ENCODE measurements around the gene CHAD. TPM values are rescaled to one million over a fixed set of nuclear protein-coding genes. Genes with fewer than 3 reads are reported as not detected.

CHAD gene
- total RNA-seq, 1 experiment from 2014 or later = 0.09 TPM

DNA sequence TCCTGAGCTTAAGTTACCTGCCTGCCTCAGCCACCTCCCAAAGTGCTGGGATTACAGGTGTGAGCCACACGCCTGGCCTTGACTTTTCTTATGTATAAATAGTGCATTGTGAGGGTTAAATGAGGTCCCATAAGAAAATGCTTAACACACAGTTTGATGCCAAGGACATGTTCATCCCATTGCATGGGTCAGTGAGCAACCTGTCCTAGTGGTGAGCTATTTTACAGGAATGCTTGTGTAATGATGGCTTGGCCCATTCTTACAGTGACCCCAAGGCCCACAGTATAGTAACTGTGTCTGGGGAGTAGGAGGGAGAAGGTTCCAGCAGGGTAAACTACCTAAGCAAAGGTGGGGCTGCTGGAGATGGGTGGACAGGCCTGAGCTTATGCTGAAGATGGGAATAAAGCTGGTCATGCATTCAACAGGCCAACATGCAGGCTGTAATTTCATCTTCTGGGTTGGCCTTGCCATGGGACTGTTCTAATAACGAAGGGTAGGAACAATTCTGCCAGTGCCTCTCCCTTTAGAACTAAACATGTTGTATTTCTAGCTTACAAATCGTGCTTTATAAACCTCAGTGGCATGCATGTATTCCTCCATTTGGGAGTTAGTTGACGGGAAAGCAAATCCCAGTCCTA, 36.4 kb downstream of the CHAD start:
- no peak overlapping the region for H3K27ac Mint-ChIP-seq
- H3K4me3 Mint-ChIP-seq = no peak overlapping the region
- H3K4me1 Mint-ChIP-seq = peaks cover 15% of the 10 kb centered on the region
- no peaks in the 10 kb centered on the region for H3K36me3 Mint-ChIP-seq
- ChIA-PET CTCF (interaction anchor here (0.9 to 2.1 kb wide), 4 partner anchors 35 to 71 kb away, joined by 3 to 16 read pairs (median 4); partner anchors contain the start of gene LRRC59), POLR2A (no interaction called here)
- H3K27me3 Mint-ChIP-seq (ENCODE audit: low read depth) = no peaks in the 10 kb centered on the region
- H3K9me3 Mint-ChIP-seq = no peaks in the 10 kb centered on the region
- ATAC-seq (peak; percentile 48; the same call in 1 of the 2 replicates), DNase-seq (ENCODE audit: low spot score) (no peak)
- TF ChIP-seq CREB1 (CRISPR knock-in tag; IDR thresholded peaks at IDR 0.05) = no peak
- no peak for TF ChIP-seq ETV6 (CRISPR knock-in tag; IDR thresholded peaks at IDR 0.05)
- TF ChIP-seq ZNF232 (CRISPR knock-in tag; IDR thresholded peaks at IDR 0.05) = no peak
- TF ChIP-seq ZNF317 (CRISPR knock-in tag; IDR thresholded peaks at IDR 0.05; ENCODE audit: borderline replicate concordance, low read depth) = no peak
- no peak for TF ChIP-seq ZBTB21 (CRISPR knock-in tag; IDR thresholded peaks at IDR 0.05; ENCODE audit: borderline replicate concordance)
- TF ChIP-seq, protein P1, sequence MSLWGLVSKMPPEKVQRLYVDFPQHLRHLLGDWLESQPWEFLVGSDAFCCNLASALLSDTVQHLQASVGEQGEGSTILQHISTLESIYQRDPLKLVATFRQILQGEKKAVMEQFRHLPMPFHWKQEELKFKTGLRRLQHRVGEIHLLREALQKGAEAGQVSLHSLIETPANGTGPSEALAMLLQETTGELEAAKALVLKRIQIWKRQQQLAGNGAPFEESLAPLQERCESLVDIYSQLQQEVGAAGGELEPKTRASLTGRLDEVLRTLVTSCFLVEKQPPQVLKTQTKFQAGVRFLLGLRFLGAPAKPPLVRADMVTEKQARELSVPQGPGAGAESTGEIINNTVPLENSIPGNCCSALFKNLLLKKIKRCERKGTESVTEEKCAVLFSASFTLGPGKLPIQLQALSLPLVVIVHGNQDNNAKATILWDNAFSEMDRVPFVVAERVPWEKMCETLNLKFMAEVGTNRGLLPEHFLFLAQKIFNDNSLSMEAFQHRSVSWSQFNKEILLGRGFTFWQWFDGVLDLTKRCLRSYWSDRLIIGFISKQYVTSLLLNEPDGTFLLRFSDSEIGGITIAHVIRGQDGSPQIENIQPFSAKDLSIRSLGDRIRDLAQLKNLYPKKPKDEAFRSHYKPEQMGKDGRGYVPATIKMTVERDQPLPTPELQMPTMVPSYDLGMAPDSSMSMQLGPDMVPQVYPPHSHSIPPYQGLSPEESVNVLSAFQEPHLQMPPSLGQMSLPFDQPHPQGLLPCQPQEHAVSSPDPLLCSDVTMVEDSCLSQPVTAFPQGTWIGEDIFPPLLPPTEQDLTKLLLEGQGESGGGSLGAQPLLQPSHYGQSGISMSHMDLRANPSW (CRISPR knock-in tag; conservative IDR thresholded peaks at IDR 0.05; ENCODE audit: low read depth) = no peak
- TF ChIP-seq ATF1 (CRISPR knock-in tag; IDR thresholded peaks at IDR 0.05) = no peak
- no peak for TF ChIP-seq FOXP1 (CRISPR knock-in tag; IDR thresholded peaks at IDR 0.05; ENCODE audit: borderline replicate concordance)
- TF ChIP-seq ZNF416 (CRISPR knock-in tag; IDR thresholded peaks at IDR 0.05) = no peak
- no peak for TF ChIP-seq SOX15 (CRISPR knock-in tag; IDR thresholded peaks at IDR 0.05)
- TF ChIP-seq ZNF138 (CRISPR knock-in tag; conservative IDR thresholded peaks at IDR 0.05) = no peak
- TF ChIP-seq HMGA2 (CRISPR knock-in tag; IDR thresholded peaks at IDR 0.05) = no peak
- no peak for TF ChIP-seq ZNF219 (CRISPR knock-in tag; IDR thresholded peaks at IDR 0.05; ENCODE audit: borderline replicate concordance)
- TF ChIP-seq SP1 (CRISPR knock-in tag; conservative IDR thresholded peaks at IDR 0.05) = no peak

DNA sequence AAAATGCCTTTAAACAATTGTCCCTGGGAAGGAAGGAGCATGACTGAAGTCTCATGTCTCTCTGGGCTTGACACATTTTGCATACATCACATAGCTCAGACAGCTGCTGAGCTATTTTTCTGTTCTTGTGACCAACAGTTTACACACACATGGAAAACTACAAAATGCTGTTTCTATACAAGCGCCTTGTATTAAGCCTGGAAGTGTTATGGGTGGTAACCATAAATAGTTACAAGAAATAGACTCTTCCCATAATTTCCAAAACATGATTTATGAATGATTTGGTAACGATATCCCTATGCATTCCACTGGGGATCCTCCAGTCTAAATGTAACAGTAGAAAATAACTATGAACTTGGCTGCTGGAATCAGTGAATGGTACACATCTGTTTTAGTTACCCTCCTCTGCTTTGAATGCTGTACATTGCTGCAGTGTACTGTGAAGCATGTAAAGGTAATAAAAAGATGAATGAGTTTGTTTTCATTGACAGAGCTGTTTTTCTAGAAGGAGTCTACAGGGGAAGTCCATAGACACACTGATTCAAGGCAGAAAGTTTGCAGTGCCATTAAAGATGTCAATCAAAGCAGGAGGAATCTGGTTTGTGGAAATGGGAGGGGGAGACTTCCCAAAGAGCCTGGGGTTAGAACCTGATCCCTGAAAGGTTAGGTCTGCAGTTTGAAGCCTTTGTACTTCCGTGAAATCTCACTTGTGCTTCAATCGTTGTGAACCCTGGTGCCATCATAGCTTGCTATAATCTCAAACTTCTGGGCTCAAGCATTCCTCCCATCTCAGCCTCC, 37.7 kb downstream of the CHAD start:
- Mint-ChIP-seq H3K36me3 (no peaks in the 10 kb centered on the region), H3K9me3 (no peaks in the 10 kb centered on the region), H3K27me3 (ENCODE audit: low read depth) (no peaks in the 10 kb centered on the region), H3K4me3 (no peak overlapping the region), H3K27ac (no peak overlapping the region), H3K4me1 (peaks cover 22% of the 10 kb centered on the region)
- TF ChIP-seq, protein P2, sequence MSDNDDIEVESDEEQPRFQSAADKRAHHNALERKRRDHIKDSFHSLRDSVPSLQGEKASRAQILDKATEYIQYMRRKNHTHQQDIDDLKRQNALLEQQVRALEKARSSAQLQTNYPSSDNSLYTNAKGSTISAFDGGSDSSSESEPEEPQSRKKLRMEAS (CRISPR knock-in tag; IDR thresholded peaks at IDR 0.05) = no peak
- TF ChIP-seq ZNF232 (CRISPR knock-in tag; IDR thresholded peaks at IDR 0.05) (no peak), RORB (CRISPR knock-in tag; IDR thresholded peaks at IDR 0.05) (no peak), E2F4 (CRISPR knock-in tag; IDR thresholded peaks at IDR 0.05; ENCODE audit: borderline replicate concordance, low read depth) (no peak), OVOL2 (CRISPR knock-in tag; IDR thresholded peaks at IDR 0.05; ENCODE audit: borderline replicate concordance) (no peak)
- ATAC-seq (no peak), DNase-seq (ENCODE audit: low spot score) (no peak)
- ChIA-PET CTCF (interaction anchor here (0.9 to 2.1 kb wide), 3 partner anchors 33 to 69 kb away, joined by 4 to 16 read pairs (median 4); partner anchors contain the start of gene LRRC59), POLR2A (no interaction called here)
